Transverse colon (tissue), 4 donors: ENCODE measurements around the gene DHX34. TPM values are rescaled to one million over a fixed set of nuclear protein-coding genes. Genes with fewer than 3 reads are reported as not detected.

Experiments used
- DNase-seq: peaks from one replicate; pipeline ENCODE4 v3.0.0-alpha.2; 2019
- H3K27ac ChIP-seq, 4 donors: fragments of 200-600 bp; sonication (generic); 2 replicates each; pipeline ENCODE4 v1.5.1; 2016 to 2018; ENCODE audit warnings: inconsistent platforms in 4 of 4
- H3K27me3 ChIP-seq: fragments of 200-600 bp; sonication (generic); 2 replicates; pipeline ENCODE4 v1.5.1; 2017; ENCODE audit warnings: inconsistent platforms
- H3K36me3 ChIP-seq, 4 donors: fragments of 200-600 bp; sonication (generic); 2 replicates each; pipeline ENCODE4 v1.5.1; 2017 to 2019; ENCODE audit warnings: inconsistent platforms in 4 of 4
- H3K4me1 ChIP-seq, 4 donors: fragments of 200-600 bp; sonication (generic); 2 replicates each; pipeline ENCODE4 v1.5.1; 2017 to 2020; ENCODE audit warnings: inconsistent platforms in 4 of 4
- H3K4me3 ChIP-seq, 4 donors: fragments of 200-600 bp; sonication (generic); 1 replicate in 1 of 4; 2 replicates in 3 of 4; pipeline versions ENCODE4 v1.5.1 to v1.6.1; 2017 to 2019; ENCODE audit warnings: inconsistent platforms in 4 of 4
- H3K9me3 ChIP-seq, 2 donors: fragments of 200-600 bp; sonication (generic); 2 replicates each; pipeline ENCODE4 v1.5.1; 2017 to 2019; ENCODE audit warnings: inconsistent platforms in 2 of 2
- EP300 ChIP-seq: sonication (generic); formaldehyde crosslinking; IDR thresholded peaks from one replicate; pipeline ENCODE4 v1.6.1; 2017; ENCODE audit warnings: antibody characterized with exemption, low read depth
- POLR2A ChIP-seq: fragments of 450-650 bp; IDR thresholded peaks from one replicate; pipeline ENCODE4 v1.6.1; 2016; ENCODE audit warnings: antibody characterized with exemption, mild to moderate bottlenecking, moderate library complexity
- POLR2AphosphoS5 ChIP-seq, 3 donors: sonication (generic); formaldehyde crosslinking; IDR thresholded peaks; one replicate each; pipeline ENCODE4 v1.6.1; 2016; ENCODE audit warnings: antibody characterized with exemption in 3 of 3
- WGBS, 2 donors: methylation state at CpG; one replicate each; pipeline ENCODE4 v1.1.5; 2018; ENCODE audit warnings: low coverage in 1 of 2; 5-methylcytosine and 5-hydroxymethylcytosine counted together
- in situ Hi-C, 4 donors: fragments of 200-750 bp; cut with MboI; loops; one replicate each; pipeline versions ENCODE4 v1.15.0 to v1.15.1; 2017; ENCODE audit warnings: low sequenced_read_pairs in 3 of 4, low pct_ligation_motif_present in 1 of 4, low pct_unique_long_range_greater_than_20kb in 1 of 4
- intact Hi-C: fragments of 100-400 bp; cut with DNase I; formaldehyde crosslinking; loops from one replicate; pipeline ENCODE4 v1.15.1; 2023; ENCODE audit warnings: low total_unique reads
- total RNA-seq, 4 donors: library from RNA; depleted of rRNA; stranded (reverse); fragments of >200 nt; gene quantifications; one replicate each; pipeline ENCODE4 v1.1.0, GENCODE V29; 2016
- TF ChIP-seq, protein P1 (sequence below), 5 experiments: fragments of 200-600 bp in 3 of 5; fragments of 450-650 bp in 2 of 5; sonication (generic) in 3 of 5; IDR thresholded peaks; 1 replicate in 2 of 5; 2 replicates in 3 of 5; pipeline ENCODE4 v1.5.1; 2016 to 2017; ENCODE audit warnings: antibody characterized with exemption in 5 of 5, inconsistent platforms in 3 of 5, mild to moderate bottlenecking in 2 of 5, moderate library complexity in 1 of 5

DHX34 gene
- total RNA-seq, 4 donors from 2014 or later = 12.4 to 30.3 (median 21.3) TPM

DNA sequence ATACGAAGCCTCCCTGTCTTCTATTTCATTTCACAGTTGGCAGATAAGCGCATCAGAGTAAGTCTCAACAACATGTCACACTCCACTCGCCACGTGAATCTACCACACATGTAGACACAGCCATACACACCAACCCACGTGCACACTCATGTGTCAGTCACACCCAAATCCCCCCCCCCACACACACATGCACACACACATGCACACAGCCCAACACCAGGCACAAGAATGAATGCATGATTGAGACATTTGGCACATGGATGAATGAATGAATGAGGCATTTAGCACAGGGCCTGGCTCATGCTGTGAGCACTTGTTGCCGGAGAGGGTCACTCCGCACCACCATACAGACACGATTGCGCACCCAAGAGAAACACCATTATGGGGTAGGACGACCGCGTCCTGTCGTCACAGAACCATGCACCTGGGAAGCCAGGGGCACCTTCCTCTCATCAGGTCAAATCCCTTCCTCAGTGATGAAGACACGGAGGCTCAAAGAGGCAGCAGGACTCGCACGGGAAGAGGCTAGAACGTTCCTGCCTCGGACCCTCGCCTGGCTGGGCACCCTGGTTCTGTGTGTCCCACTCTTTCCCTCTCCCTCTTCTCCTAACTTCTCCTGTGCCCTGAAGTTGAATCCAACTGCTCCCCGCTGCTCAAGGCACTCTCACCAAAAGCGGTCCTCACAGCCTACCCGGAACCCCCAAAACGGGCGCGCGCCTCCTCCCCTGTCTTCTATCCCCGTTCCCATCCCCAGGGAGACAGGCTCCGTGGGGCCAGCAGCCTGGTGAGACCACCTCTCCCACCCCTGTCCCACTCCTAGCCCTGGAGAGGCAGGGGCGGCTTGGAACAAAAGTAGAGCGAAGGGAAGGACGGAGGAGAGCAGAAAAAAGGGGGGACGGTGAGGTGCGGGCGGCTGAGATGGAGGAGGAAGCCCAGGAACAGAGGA lies 68.9 kb downstream of the DHX34 start:
- Histone ChIP-seq H3K4me1 (peaks cover 0 to 4% (median 1%) of the 10 kb centered on the region in 4 donors), H3K4me3 (peak overlapping the region in 3 of 4 donors; percentile 34 to 56 (median 44)), H3K27ac (no peak overlapping the region), H3K9me3 (no peaks in the 10 kb centered on the region), H3K36me3 (no peaks in the 10 kb centered on the region), H3K27me3 (peaks cover 75% of the 10 kb centered on the region)
- no peak for TF ChIP-seq POLR2A
- TF ChIP-seq POLR2AphosphoS5 (IDR thresholded peaks at IDR 0.05) = no peak
- 10 to 11% methylated on average over 2 to 34 of the region's 34 CpGs for WGBS, 2 donors
- DNase-seq = no peak
- intact Hi-C loops (no loop called here), in situ Hi-C loops (loop anchor here in 1 of 4 donors (25.0 kb wide), 1 partner anchor 131 kb away; no protein-coding TSS in a partner anchor)

DNA sequence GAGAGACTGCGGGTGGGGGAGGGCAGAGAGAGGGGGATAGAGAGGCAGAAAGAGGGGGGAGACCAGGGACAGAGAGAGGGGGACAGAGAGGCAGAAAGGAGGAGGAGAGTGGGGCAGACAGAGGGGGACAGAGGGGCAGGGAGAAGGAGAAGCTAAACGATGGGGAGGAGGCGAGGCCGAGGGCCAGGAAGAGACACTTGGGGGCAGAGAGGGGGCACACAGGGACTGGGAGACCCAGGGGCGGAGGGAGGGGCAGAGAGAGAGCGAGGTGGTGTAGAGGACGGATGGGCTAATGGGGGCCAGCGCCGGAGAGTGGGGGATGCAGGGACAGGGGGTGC lies 69.5 kb downstream of the DHX34 start:
- no peak for DNase-seq
- H3K4me3 ChIP-seq = peak overlapping the region; percentile 25 to 56 (median 39)
- 6% methylated on average over 9 of the region's 9 CpGs; no CpG with 5 or more reads in 1 of the 2 donors for WGBS, 2 donors
- peaks cover 82% of the 10 kb centered on the region for H3K27me3 ChIP-seq
- H3K27ac ChIP-seq = peak overlapping the region in 2 of 4 donors; percentile 4 to 9
- H3K4me1 ChIP-seq = peaks cover 0 to 4% (median 1%) of the 10 kb centered on the region in 4 donors
- intact Hi-C loops = no loop called here
- H3K9me3 ChIP-seq = no peaks in the 10 kb centered on the region
- TF ChIP-seq POLR2A = no peak
- TF ChIP-seq, protein P1, sequence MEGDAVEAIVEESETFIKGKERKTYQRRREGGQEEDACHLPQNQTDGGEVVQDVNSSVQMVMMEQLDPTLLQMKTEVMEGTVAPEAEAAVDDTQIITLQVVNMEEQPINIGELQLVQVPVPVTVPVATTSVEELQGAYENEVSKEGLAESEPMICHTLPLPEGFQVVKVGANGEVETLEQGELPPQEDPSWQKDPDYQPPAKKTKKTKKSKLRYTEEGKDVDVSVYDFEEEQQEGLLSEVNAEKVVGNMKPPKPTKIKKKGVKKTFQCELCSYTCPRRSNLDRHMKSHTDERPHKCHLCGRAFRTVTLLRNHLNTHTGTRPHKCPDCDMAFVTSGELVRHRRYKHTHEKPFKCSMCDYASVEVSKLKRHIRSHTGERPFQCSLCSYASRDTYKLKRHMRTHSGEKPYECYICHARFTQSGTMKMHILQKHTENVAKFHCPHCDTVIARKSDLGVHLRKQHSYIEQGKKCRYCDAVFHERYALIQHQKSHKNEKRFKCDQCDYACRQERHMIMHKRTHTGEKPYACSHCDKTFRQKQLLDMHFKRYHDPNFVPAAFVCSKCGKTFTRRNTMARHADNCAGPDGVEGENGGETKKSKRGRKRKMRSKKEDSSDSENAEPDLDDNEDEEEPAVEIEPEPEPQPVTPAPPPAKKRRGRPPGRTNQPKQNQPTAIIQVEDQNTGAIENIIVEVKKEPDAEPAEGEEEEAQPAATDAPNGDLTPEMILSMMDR (IDR thresholded peaks at IDR 0.05) = no peak
- TF ChIP-seq EP300 = no peak
- no peak for TF ChIP-seq POLR2AphosphoS5 (IDR thresholded peaks at IDR 0.05)
- in situ Hi-C loops = loop anchor here in 1 of 4 donors (25.0 kb wide), 1 partner anchor 131 kb away; no protein-coding TSS in a partner anchor
- H3K36me3 ChIP-seq = no peaks in the 10 kb centered on the region

DNA sequence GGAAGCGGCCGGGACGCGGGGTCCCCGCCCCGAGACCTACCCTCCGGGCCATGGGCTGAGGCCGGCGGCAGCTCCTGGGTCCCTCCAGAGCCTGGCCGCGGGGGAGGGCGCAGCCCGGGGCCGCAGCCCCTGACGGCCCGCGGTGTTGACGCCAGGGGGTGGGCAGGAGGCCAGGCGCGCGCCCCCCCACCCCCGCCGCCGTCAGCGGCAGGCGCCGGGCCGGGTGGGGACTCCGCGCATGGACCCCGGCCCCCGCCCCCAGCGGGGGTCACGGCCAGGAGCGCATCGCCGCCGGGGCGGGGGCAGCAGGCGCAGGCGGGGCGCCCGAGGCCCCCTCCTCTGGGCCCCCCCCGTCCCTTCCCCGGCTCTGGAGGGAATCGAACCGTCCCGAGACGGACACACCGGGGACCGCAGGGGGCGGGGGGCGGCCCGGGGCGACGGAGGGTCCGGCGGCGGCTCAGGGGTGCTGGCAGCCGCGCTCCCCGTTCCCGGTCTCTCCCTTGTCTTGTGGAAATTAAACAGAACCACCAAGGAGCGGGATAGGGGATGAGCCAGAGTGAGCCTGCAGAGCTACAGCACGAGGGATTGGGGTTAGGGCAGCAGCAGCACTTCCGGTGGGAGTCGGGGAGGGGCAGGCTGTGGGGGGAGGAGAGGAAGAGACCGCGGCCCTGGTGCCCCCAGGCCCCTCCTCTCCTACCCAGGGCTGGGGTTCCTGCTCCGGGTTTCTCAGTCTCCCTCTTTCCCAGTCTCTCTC lies 70.1 kb downstream of the DHX34 start, which contains the start of gene MEIS3:
TSS of gene MEIS3 (minus strand) at position 498 of the 754 bp plus-strand sequence. CDS start at position 52, 446 bp downstream.
- in situ Hi-C loops = loop anchor here in 1 of 4 donors (25.0 kb wide), 1 partner anchor 132 kb away; no protein-coding TSS in a partner anchor
- TF ChIP-seq, protein P1 (IDR thresholded peaks at IDR 0.05) = no peak
- Histone ChIP-seq H3K9me3 (no peaks in the 10 kb centered on the region), H3K4me1 (peaks cover 0 to 4% (median 1%) of the 10 kb centered on the region in 4 donors), H3K36me3 (no peaks in the 10 kb centered on the region), H3K4me3 (peak within 1 kb of the TSS; percentile 25 to 56 (median 39)), H3K27me3 (peaks cover 87% of the 10 kb centered on the region), H3K27ac (peak within 1 kb of the TSS in 2 of 4 donors; percentile 4 to 9)
- intact Hi-C loops = no loop called here
- no peak for DNase-seq
- WGBS, 2 donors = 2 to 6% methylated on average over 10 to 15 of the region's 70 CpGs

DNA sequence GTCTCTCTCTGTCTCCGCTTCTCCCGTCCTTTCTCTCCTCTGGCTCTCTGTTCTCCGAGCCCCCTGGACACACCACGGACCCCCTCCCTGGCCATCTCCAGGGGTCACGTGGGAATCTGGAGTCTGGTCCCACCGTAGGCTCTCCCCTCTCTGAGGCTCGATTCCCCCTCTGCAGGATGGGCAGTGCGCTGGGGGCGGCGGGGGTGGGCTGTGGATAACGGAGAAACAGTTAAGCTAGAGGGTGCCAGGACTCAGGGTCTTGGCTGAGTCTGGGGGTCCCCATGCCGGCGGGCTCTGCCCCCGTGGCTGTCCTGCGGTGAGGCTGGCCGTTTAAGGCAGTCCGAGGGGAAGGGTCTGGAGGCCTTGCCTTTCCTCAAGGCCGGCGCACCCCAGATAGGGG lies 70.7 kb downstream of the DHX34 start:
- H3K27me3 ChIP-seq = peaks cover 93% of the 10 kb centered on the region

More for the DNA sequence above, 70.7 kb downstream of the DHX34 start:
- intact Hi-C loops = loop anchor here (2.0 to 5.0 kb wide), 2 partner anchors 61 to 662 kb away; no protein-coding TSS in a partner anchor
- WGBS, 2 donors = 20 to 40% methylated on average over 4 to 19 of the region's 19 CpGs
- in situ Hi-C loops = loop anchor here in 2 of 4 donors (10.0 to 25.0 kb wide), 2 partner anchors 125 to 132 kb away; no protein-coding TSS in a partner anchor
- peaks cover 0 to 4% (median 1%) of the 10 kb centered on the region in 4 donors for H3K4me1 ChIP-seq
- no peak for DNase-seq
- no peak overlapping the region for H3K27ac ChIP-seq
- H3K36me3 ChIP-seq = no peaks in the 10 kb centered on the region
- H3K4me3 ChIP-seq = no peak overlapping the region
- no peak for TF ChIP-seq EP300
- no peak for TF ChIP-seq POLR2A
- TF ChIP-seq, protein P1 (IDR thresholded peaks at IDR 0.05) = no peak
- no peak for TF ChIP-seq POLR2AphosphoS5 (IDR thresholded peaks at IDR 0.05)
- H3K9me3 ChIP-seq = no peaks in the 10 kb centered on the region
